Neural cell (in vitro differentiated cells): Measurements from ENCODE around the gene CHRD.

Source experiments
- EP300 ChIP-seq: fragments of 450-650 bp; conservative IDR thresholded peaks from 2 replicates; pipeline ENCODE4 v1.6.1; 2014; ENCODE audit warnings: antibody characterized with exemption, mild to moderate bottlenecking, moderate library complexity; ENCODE audit not compliant: poor library complexity, severe bottlenecking
- EZH2 ChIP-seq: fragments of 200-600, 300-800 bp; shearing (Covaris generic), sonication (generic); IDR thresholded peaks from 2 replicates; pipeline ENCODE4 v1.6.1; 2014; ENCODE audit warnings: antibody characterized with exemption, low read length, borderline replicate concordance, mild to moderate bottlenecking; ENCODE audit not compliant: insufficient read depth, poor library complexity, severe bottlenecking
- RAD21 ChIP-seq: fragments of 450-650 bp; conservative IDR thresholded peaks from 2 replicates; pipeline ENCODE4 v1.6.1; 2014; ENCODE audit warnings: antibody characterized with exemption, mild to moderate bottlenecking, moderate library complexity
- SMC3 ChIP-seq: fragments of 450-650 bp; conservative IDR thresholded peaks from 2 replicates; pipeline ENCODE4 v1.6.1; 2014; ENCODE audit warnings: antibody characterized with exemption, mild to moderate bottlenecking, moderate library complexity; ENCODE audit not compliant: poor library complexity
- TAF1 ChIP-seq: IDR thresholded peaks from 2 replicates; pipeline ENCODE4 v1.6.1; 2012; ENCODE audit warnings: low read depth
- TF ChIP-seq, protein P1 (sequence below): fragments of 450-650 bp; IDR thresholded peaks from 2 replicates; pipeline ENCODE4 v1.5.1; 2014; ENCODE audit warnings: antibody characterized with exemption, mild to moderate bottlenecking, moderate library complexity; ENCODE audit not compliant: poor library complexity, severe bottlenecking
- TF ChIP-seq, protein P2 (sequence below): IDR thresholded peaks from 2 replicates; pipeline ENCODE4 v1.6.1; 2012; ENCODE audit warnings: borderline replicate concordance

GRCh38 chr3:184343200-184343876 is 36.5 kb upstream of the CHRD start:
- TF ChIP-seq RAD21: no peak
- TF ChIP-seq, protein P1, sequence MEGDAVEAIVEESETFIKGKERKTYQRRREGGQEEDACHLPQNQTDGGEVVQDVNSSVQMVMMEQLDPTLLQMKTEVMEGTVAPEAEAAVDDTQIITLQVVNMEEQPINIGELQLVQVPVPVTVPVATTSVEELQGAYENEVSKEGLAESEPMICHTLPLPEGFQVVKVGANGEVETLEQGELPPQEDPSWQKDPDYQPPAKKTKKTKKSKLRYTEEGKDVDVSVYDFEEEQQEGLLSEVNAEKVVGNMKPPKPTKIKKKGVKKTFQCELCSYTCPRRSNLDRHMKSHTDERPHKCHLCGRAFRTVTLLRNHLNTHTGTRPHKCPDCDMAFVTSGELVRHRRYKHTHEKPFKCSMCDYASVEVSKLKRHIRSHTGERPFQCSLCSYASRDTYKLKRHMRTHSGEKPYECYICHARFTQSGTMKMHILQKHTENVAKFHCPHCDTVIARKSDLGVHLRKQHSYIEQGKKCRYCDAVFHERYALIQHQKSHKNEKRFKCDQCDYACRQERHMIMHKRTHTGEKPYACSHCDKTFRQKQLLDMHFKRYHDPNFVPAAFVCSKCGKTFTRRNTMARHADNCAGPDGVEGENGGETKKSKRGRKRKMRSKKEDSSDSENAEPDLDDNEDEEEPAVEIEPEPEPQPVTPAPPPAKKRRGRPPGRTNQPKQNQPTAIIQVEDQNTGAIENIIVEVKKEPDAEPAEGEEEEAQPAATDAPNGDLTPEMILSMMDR: no peak
- no peak for TF ChIP-seq EZH2
- TF ChIP-seq EP300: no peak
- TF ChIP-seq, protein P2, sequence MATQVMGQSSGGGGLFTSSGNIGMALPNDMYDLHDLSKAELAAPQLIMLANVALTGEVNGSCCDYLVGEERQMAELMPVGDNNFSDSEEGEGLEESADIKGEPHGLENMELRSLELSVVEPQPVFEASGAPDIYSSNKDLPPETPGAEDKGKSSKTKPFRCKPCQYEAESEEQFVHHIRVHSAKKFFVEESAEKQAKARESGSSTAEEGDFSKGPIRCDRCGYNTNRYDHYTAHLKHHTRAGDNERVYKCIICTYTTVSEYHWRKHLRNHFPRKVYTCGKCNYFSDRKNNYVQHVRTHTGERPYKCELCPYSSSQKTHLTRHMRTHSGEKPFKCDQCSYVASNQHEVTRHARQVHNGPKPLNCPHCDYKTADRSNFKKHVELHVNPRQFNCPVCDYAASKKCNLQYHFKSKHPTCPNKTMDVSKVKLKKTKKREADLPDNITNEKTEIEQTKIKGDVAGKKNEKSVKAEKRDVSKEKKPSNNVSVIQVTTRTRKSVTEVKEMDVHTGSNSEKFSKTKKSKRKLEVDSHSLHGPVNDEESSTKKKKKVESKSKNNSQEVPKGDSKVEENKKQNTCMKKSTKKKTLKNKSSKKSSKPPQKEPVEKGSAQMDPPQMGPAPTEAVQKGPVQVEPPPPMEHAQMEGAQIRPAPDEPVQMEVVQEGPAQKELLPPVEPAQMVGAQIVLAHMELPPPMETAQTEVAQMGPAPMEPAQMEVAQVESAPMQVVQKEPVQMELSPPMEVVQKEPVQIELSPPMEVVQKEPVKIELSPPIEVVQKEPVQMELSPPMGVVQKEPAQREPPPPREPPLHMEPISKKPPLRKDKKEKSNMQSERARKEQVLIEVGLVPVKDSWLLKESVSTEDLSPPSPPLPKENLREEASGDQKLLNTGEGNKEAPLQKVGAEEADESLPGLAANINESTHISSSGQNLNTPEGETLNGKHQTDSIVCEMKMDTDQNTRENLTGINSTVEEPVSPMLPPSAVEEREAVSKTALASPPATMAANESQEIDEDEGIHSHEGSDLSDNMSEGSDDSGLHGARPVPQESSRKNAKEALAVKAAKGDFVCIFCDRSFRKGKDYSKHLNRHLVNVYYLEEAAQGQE: no peak
- TF ChIP-seq TAF1: no peak
- no peak for TF ChIP-seq SMC3
